NCI-H1048 (cell line): ENCODE results near the gene MPIG6B.
A peak's percentile ranks its signal among the peaks of the same experiment; 100 is the strongest.

Source experiments
- DNase-seq: peaks from one replicate; lab custom pipeline; 2025; lab: John Stamatoyannopoulos, UW

The MPIG6B gene

DNA sequence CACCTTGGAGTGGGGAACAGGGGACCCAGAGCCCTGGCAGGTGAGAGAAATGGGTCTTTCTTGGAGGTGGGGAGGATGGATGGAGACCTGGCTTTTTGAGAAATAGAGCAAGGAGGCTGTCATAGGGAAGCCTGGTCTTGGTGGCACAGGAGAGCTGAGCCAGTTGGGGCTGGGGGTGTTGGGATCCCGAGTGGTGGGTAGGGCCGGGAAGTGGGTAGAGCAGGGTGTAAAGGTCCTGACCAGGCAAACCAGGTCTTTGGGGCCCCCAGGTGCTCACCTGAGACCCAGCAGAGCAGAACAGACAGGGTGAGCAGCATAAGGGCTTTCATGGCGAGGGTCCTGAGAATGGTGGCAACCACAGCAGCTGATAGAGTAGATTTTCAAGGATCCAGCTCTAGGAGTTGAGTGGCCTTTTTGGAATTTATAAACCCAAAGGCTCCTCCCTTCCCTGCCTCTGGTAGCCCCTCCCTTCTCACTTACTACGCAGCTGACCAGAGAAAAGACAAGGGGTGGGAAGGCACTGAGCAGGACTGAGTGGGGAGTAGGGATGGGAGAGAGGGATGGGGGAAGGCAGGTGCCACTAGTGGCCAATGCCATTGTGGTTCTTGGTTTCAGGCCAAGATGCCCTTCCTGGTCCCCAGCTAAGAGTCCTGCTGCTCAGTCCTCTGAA, 1.7 kb upstream of the MPIG6B start, which contains the start of gene LY6G6C:
TSS of gene LY6G6C (minus strand) at position 396 of the 670 bp plus-strand sequence. CDS start at position 329, 67 bp downstream.
- no peak for DNase-seq

DNA sequence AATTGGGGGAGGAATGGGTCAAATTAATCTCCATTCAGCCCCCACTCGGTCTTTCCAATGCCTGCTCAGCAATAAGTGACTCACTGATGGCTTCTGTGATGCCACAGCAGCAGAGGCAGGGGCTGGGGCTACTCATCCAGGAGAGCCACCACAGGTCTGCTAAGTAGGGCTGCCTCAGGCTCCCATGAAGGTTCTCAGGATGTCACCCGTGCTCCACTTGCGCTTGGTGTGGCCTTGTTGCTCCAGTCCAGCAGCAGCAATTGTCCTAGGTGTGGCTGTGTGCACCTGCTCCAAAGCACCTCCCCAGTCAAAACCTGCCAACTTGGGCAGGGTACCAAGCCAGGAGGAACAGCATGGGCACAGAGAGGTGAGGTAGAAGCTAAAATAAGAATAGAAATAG, 1.0 kb upstream of the MPIG6B start:
- DNase-seq, result no peak

DNA sequence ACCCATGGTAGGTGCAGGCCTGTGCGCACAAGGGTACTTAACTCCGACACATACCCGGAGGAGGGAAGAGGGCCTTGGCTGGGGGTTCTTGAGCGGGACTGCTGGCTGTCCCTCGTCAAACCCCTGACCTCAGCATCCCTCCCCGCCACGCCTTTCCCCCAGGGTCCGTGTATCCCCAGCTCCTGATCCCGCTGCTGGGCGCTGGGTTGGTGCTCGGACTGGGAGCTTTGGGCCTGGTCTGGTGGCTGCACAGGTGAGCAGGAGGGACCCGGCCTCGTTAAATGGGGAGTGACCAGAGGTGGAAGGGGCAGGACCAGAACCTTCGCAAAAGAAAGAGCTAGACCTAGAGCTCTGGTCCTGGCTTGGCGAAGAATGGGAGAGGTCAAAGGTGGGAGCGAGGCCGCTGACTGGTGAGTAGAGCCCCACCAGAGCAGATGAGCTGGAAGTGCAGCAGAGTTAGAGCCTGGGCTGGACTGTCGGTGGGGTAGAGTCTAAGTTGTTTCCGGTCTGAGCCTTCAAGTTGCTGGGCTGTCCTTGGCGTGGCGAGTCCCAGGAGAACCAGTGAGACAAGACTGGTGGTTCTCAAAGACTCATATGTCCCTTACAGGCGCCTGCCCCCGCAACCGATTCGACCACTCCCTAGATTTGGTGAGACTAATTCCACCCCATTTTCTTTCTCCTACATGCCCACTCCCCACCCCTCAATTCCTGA, 963 bp downstream of the MPIG6B start:
- no peak for DNase-seq

DNA sequence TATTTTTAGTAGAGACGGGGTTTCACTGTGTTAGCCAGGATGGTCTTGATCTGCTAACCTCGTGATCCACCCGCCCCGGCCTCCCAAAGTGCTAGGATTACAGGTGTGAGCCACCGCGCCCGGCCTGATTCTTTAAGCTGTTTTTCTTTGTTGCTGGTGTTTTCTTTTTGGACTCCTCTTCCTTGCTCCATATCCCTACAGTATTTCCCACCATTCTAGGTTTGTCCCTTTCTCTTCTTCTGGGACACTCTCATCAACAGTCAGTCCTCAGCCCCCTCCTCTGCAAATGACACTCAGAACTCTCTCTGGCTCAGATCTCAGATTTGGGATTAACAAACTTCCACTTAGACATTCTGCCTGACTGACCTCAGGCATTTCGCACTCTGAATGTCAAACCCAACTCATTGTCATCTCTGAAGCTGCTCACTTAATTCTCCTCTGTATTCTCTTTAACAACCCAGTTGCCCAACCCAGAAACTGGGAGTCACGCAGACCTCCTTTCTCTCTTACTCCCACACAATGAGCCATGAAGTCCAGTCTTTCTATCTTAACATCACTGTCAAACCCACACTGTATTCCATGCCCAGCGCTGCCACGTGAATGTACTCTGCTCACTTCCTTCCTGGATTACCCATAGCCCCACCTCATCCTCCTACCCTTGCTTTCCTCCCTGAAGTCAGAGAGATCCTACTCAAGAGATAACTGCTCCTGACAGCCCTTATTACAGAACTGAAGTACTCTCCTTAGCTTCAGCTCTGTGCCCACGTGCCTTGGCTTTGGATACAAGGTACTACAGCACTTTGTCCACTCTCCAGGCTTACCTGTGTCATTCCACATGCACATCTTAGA, 2.6 kb downstream of the MPIG6B start:
- DNase-seq, result no peak

DNA sequence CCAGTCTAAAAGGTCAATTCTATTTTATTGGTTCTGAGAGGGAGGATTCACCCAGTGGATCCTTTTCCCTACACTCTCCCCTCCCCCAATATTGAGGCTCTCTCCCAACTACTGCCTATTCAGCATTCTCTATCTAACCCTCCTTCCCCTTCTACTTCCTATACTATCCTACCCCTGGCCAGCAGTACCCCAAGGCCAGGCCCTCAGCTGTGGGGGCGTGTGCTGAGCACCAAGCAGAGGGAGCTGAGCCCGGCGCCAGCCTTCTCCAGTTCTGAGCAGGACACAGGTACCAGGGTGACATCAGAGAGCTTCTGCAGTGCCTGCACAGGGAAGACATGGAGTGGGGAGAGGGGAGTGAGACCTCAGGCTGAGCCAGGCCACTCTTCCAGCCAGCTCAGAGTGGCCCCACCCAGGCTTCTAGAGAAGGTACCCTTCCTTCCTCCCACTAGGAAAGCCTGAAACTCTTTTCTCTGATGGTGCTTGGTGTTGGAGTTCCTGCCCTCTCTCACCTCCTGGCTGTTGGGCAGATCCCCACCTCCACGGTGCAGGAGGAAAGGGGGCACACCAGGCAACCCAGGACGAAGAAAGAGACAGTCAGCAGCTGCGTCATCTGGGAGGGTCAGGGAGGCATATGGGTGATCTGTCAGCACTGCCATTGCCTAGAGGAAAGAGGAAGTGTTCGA, 4.0 kb downstream of the MPIG6B start:
- DNase-seq, result no peak

DNA sequence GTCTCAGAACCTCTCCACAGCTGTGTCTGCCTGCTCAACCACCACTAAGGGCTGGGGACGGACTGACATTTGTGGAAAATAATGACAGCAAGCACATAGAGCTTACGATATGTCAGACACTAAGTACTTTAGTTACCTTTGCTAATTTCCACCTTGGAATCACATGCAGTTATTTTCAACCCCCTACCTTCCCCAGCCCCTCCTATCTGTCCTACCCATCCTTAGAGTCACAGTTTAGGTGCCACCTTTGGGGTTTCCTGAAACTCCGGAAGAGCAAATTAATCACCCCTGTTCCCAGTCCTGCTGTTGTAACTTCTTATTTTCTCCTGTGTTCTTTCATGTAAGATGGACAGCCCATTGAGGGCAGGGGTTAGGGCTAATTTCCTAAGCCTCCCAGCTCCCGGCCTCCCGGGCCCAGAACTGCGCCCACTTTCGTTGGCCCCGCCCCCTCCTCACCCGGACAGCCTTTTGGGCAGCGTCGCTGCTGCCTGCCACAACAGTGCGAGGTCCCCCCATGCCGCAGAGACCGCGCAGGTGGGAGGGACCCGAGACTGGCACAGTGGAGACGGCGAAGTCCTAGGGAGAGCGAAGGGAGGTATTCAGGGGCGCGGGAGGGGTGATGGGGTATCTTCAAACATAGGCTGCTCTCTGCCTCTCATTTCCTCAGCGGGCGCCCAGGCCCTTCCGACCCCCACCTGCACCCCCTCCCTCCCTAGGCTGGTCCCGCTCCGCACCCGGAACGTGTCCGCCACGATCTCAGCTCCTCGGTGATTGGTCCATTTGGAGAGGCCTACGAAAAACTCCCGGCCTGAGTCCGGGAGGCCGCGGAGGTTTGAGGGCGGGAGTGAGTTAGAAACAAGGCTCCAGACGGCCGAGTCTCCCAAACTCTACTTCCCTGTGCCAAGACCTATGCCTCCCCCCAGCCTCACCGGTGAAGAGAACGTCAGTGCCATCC, 4.8 kb downstream of the MPIG6B start:
- no peak for DNase-seq

DNA sequence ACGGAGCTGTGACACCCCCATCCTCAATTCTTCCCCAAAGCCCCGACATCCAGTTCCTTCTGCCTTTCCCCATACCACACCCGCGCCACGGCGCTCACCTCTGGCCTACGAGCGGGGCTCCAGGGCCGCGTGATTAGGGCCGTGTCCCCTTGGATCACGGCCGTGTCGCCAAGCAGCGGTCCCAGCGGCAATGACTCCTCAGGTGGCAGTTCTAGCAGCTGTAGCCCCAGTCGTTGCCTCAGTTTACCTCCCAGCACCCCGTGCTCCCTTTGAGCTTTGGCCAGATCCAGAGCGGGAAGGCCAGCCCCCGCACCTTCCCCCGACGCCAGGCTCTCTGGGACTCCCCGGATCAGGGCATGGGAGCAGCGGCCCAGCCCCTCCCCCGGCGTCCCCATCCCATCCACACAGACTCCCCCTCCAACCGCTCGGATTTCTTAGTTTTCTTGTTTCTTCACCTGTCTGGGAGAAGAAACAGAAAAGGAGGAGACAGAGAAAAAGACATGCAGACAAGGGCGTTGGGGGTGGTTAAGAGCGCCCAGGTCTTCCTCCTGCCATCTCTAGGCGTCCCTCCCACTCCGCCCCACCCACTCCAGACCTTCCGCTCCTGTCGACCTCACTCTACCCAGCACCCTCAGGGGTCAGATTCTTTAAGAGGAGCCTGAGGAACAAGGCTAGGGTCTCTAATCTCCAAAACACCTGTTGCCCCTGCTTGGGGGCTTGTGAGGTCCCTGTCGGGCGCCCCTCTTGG, 5.8 kb downstream of the MPIG6B start, which contains the start of gene DDAH2:
TSS of gene DDAH2 (minus strand) at position 533 of the 748 bp plus-strand sequence. CDS start at position 395, 138 bp downstream.
- DNase-seq, result no peak

DNA sequence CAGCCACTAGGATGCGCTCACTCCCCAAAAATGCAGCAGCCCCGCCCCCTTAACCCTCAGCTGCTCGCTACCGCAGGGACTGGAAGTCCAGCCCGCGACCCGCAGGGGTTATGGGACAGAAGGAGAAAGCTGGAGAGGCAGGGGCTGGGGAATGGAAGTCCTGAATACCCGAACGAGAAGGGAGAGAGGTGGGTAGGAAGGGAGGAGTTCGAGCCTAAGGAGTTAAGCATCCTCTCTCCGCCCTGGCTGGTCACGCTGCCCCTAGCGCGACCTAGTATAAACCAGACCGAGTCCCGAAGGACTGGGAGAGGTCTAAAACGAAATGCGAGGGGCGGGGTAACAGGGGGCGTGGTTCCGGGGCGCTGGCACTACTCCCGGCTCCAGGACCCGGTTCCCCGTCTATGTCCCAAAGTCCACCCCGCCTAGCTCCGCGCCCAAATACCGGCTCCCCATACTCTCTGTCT, 6.4 kb downstream of the MPIG6B start:
- DNase-seq, result peak; percentile 12

DNA sequence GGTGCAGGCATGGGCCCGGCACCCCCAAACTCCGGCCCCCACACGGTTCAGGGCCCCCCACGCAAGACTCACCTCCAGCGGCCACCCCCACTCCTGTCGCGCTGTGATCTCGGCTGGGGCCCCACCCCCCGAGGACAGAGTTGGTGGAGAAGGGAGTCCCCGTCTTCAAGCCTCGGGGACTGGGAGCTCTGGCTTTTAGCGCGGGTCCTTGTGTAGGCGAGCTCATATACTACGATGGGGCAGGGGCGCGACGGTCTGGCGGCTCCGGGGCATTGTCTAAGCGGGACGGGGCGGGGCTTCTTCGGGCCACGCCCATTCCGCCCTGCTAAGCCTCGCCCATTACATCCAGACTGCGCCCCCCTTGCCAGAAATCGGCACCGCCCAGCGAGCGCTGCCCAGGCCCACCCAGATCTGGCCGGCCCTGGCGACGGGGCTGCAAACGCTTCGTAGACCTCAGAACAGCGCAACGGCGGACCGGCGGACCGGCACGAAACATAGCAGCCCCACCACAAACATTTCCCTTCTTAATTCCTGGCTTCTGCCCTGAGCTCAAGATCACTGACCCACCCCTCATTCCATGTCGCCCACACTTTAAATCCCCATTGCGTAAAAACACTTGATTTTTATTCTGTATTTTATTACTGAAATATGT, 6.9 kb downstream of the MPIG6B start:
- DNase-seq, result peak; percentile 68

DNA sequence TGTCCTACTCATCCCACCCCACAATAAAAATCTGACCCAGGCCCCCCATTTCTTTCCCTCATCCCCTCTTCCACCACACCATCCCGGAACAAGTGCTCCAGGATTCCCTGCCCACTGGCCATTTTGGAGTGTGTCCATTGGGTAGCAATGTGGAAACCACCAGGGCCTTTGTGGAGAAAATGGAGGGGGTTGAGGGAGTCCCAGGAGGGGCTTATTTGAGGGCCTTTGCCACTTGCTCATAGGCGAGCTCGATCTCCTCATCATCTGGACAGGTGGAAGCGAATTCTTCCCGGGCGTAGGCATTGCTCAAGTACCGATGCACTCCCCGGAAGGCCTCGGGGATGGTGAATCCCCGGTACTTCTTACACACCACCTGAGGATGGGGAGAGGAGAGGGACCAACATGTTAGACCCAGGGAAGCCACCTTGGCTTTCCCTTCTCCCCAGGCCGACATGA, 7.5 kb downstream of the MPIG6B start:
- DNase-seq, result no peak

DNA sequence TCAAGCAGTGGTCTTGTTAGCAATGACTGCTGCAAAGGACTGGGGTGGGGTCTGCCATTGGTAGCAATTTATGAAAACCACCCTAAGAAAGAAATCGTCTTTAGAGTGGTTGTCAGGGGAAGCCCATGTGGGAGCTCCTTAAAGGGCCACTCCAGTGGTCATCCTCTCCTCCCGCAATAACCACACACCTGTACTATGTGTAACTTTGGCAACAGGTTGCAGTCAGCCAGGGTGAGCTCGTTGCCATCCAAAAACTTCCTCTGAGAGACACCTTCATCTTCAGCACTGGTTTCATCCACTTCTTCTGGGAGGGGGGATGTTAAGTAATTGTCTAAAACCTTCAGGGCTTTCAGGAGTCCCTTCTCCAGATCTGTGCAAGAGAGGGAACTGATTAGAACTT, 8.9 kb downstream of the MPIG6B start:
- no peak for DNase-seq

DNA sequence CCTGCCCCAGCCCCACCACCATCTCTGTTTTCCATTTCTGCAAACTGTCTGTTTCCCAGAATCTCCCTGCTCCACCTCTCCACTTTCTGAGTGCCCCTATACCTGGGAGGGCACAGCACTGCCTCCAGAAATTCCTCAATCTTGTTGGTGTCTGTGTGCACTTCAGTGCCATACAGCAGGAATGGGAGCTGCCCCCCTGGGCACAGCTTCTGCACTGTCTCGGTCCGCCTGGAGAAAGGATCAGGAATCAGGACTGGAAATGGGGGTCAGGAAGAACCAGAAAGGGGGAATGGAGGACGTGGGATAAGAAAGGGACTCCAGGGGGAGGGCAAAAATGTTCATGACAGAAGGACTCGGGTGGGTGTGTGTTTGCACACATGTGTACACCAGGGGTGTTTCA, 10.6 kb downstream of the MPIG6B start:
- DNase-seq, result no peak

DNA sequence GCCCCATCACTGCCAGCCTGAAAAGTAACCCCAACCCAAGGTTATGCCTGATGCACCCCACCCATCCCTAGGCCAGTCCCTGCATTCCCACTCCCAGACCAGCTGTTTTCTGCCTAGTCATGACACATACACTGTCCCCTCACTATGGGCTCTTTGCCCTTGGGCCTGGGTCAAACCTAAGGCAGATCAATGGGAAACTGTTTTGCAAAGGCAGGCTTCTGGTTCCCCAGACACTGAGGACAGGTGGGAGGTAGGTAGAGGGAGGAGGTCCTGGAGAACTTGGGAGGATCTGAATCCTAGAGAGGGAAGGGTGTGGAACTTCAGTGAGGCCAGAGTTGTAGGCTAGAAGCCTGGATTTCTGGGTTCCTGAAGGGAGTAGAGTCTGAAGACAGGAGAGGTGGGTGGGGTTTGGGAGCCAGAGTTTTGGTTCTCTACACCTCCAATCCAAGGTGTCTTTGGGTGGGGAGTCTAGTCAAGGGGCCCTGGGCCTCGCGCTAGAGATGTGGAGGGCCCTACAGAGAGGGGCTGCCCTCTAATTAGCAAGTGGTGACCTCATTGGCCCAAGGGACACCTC, 11.2 kb downstream of the MPIG6B start:
- DNase-seq, result no peak

DNA sequence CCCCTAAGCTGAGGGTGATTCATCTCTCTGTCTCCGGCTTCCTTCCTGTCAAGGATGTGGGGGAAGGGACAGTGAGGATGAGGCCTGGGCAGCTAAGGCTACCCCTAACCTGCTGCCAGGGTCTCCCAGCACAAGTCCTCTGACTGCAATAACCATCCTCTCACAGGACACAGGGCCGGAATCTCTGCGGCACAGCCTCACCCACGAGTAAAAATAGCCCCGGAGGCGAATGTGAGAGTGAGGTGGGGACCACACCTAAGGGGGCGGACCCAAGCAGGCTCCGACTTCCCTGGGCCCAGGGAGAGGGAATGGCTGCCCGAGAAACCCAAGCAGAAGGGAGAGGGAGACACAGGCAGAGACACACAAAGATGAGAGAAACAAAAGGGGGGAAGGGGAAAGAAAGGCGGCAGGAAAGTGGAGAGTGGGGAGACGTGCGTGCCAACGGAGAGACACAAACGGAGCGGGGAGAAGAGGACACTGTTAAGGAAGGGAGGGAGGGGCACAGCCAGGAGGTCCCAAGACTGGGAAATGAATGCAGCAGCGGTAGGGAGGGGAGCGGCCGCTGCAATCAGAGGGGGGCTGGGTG, 11.7 kb downstream of the MPIG6B start:
- no peak for DNase-seq

DNA sequence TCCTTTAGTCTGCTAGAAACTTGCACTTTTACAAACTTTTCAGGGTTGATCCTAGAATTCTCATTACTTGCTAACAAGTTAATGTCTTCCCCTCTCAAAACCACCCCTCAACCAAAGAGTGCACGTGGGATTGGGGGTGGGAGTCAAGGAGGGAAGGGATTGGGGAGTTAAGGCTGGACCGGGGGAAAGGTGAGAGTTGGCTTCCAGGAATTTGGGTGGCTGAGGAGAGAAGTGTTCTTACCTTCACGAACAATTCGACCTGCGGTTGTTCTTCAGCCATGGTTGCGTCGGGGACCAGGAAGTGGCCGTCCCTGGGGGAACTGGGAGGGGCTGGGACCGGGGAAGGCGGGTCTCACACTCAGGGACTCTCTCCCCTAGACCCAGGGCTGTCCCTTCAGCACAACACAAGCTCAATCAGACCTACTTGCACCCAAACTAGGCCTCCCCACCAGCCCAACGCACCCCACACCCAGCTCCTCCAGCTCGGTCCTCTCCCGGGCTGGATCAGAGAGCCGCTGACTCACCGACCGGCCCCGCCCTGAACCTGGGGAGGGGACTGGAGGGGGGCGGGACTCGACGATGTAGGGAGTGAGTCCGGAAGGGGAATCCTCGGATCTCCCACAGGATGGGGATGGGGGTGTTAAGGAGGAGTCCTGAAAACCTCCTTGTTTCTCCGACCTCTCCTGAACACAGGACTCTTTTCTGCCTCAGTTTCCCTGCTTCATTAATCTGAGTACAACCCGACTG, 13.0 kb downstream of the MPIG6B start, which contains the start of gene CLIC1:
TSS of gene CLIC1 (minus strand) at position 510 of the 747 bp plus-strand sequence. CDS start at position 280, 230 bp downstream.
- DNase-seq, result peak; percentile 63

DNA sequence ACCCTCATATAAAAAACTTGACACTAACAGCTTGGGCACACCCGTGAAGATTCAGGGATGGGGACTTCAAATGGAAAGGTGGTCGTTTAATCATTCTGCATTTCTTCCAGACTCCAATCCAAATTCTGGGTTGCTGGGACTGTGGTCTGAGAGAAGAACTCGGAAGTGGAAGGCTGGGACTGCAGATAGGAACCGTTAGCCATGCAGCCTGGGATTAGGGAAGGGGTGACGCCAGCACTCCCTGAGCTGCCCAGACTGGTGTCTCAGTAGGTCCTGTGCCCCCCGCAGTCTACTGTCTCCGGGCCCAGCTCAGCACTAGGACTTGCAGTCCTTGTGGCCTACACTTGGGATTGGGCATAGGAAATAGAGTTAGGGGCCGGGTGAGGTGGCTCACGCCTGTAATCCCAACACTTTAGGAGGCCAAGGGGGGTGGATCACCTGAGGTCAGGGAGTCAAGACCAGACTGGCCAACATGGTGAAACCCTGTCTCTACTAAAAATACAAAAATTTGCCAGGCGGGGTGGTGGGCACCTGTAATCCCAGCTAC, 13.7 kb downstream of the MPIG6B start:
- no peak for DNase-seq

DNA sequence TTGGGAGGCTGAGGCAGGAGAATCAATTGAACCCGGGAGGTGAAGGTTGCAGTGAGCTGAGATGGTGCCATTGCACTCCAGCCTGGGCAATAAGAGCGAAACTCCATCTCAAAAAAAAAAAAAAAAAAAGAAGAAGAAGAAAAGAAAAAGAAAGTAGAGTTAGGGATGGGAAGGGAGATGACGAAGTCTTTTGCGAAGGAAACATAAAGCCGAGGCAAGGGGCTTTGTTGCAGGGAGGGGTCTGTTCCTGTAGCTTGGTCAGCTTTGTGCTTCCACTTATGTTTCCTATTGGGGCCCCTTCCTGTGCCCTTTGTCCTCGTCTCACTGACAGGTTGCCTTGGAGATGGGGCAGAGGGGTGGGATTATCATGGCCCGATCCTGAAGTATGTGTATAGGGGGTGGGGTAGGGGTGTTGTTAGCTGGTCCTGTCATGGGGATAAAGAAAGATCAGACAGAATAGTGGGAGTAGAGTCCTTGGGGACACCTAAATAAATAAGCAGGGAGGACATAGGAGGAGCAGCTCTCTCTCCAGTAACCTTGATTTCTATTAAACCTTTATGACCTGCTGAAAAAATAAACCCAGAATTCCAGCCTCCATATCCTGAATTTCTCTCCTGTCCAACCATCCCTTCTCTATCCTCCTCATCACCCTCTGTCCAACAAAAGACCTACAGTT, 14.3 kb downstream of the MPIG6B start:
- no peak for DNase-seq
